Activated CD8-positive, alpha-beta memory T cell treated with anti-CD3 and anti-CD28 coated beads, Interleukin-2, amount 50 U/mL, for 1 hour (primary cell): ENCODE results near the gene ABAT.
"Not testable (repeated sequence)": the region's sequence is repeated elsewhere in the genome, so short reads cannot be mapped to it uniquely, and the experiment has no call there.

ENCODE experiments used
- DNase-seq: peaks from one replicate; pipeline ENCODE4 v3.0.0-alpha.2; 2020; ENCODE audit errors: extremely low read depth

Gene ABAT

DNA sequence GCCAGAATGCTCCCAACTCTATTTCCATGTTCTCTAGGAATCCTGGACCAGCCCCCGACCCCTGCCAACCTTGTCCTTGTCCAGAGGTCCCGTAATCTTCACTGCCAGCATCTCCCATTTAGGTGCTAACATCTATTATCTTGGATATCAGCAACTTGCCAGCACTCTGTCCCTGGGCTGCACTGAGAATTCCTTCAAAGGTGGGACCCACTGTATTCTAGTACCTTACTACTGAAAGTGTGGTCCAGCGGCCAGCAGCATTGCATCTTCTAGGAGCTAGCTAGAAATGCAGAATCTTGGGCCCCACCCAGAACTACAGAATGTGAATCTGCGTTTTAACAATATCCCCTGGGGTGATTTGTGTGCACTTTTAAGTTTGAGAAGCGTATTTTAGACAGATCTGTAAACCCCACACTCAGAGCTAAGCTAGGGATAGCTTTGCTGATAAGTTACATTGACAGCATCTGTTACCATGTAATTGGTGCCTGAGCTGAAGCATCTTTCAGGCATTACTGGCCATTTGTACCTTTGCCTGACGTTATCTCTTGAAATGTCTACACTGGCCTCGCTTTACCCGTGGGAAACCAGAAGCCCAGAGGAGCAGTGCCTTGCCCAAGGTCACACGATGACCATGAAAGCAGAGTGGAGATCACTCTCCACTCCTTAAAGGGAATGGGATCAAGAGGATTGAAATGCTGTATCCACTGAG, 8.3 kb downstream of the ABAT start:
- DNase-seq = no peak

DNA sequence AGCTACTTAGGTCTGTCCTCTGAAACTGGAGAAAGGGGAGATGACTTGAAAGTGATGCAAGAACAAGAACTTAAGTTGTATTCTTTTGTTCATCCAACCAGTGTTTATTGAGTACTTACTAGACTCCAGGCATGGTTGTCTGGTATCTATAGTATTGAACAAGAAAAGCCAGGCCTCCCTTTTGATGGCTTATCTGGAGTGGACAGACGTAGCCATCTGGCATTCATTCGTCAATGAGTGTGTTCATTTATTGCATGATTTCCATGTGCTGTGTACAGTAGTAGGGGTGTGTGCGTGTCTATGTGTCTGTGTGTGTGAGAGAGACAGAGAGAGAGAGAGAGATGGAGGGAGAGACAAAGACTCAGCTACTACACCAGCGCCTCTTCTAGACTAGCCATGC, 9.2 kb downstream of the ABAT start:
- DNase-seq = no peak

DNA sequence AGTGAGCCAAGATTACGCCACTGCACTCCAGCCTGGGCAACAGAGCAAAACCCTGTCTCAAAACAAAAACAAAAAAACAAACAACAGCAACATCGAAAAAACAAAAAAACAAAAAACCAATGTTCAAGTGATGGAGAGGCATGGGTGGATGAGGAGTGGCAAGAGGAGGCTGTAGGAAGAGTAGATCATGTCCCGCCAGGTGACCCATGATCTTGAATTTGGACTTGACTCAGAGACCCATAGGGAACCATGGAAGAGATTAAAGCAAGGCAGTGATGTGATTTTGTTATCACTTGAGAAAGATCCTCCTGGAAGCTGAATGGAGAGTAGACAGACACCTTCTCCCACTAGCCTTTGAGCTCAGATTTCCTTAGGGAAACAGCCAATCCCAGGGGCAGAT, 11.2 kb downstream of the ABAT start:
- no peak for DNase-seq

DNA sequence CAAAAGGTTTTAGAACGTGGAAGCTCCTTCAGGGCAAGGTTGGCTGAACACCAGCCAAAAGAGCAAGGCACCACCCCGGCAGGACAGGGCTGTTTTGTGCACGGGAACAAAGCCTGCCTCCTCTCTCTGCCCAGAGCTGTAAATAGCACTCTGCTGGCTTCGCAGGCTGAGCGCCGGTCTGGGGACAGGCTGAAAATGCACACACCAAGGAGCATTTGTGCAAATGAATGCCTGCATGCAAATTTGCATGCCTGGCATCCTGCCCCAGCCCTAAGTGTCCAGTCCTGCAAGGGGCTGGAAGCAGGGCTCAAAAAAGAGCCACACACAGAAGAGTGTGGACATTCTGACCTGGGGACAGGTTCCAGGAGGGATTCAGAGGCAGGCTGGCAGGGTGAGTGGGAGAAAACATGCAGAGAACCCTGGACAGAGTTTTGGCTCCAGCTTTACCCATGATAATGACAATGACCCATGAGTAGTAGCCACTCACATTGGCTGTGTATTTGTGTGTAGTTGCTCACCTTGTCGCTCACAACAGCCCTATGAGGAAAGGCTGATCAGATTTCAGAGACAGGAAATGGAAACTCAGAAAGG, 11.7 kb downstream of the ABAT start:
- no peak for DNase-seq

DNA sequence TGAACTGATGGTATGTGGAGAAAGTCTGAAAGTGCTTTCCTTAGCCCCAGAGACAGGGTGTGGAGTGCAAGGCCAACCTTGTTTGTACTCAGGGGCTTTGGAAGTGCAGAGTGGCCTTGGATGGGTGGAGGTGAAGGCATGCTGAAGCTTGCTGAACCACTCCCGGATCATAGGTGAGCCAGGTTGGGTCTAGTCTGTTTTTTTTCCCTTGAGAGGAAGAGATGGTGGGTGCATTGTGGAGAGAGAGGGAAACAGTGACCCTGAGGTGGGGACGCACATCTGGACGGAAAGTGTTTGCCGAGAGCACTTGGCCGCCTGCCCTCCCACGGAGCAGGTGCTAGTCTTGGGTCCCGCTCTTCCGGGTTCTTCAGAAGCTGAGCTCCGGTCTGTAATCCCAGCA, 12.5 kb downstream of the ABAT start:
- DNase-seq = no peak

DNA sequence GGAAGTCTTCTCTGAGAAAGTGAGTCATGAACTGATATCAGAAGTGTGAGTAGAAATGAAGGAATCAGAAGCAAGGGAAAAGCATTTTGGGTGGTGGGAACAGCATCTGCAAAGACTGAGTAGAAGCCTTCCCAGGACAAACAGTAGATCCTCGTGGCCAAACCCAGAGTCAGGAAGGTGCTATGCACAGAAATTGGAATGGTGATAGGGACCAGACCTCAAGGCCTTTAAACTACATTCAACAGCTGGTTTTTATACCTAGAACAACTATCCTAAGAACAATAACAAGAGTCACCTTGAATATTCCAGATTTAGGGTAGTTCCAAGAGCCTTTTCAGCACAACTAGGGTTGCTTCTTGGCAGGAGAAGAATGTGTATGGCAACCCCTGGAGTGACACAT, 15.3 kb downstream of the ABAT start:
- no peak for DNase-seq

DNA sequence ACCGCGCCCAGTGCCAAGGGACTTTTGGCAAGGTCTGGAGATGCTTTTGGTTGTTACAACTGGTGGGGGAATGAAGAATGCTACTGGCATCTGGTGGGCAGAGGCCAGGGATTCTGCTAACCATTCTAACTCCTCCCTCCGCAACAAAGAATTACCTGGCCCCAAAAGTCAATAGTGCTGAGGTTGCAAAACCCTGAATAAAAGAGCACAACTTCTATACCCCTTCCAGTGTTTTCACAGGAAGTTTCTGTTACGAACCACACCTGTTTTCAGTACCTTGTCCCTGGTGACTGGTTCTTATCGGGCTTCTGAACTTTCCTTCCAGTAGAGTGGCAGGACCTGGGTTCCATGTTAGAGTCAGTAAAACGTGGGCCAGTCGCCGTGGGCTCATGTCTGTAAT, 17.3 kb downstream of the ABAT start:
- no peak for DNase-seq

DNA sequence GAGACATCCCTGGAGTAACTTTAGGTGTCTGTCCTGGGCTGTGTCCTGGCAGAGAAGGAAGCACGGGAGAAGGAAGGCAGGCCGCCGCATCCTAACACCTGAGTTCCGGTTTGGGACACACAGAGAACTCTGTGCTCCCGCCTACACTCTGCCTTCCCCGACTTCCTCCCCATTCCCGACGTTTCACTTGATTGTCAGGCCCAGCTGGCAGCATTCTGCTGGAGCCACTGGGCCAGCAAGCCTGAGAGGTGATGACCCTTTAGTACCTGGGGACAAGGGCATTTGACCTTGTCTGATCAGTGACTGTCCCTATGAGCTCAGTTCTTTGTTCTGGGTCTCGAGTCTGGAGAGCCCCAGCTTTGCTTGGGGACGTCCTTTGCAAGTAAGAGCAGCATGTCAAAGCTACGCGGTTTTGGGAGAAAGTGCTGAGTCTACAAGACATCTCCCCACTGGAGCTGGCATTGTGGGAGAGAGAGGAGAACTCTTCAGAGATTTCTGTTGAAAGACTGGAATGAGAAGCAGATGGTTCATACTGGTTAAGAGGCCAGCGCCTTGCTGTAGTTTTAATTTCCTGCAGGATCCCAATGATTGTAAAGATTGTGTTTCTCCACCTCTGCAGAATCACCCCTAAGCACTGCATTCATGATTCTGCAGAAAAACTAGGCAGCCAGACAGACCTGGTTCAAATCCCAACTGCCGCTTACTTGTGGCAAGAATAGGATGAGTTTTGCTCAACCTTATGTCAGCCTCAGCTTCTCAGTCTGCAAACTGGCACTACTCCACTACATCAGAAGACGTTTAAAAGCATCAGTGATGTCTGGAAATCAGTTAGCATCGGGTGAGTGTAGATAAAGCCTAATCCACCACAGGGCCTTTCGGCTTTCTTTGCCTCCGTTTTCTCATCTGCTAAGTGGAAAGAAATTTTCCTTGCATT, 20.6 kb downstream of the ABAT start:
- no peak for DNase-seq

DNA sequence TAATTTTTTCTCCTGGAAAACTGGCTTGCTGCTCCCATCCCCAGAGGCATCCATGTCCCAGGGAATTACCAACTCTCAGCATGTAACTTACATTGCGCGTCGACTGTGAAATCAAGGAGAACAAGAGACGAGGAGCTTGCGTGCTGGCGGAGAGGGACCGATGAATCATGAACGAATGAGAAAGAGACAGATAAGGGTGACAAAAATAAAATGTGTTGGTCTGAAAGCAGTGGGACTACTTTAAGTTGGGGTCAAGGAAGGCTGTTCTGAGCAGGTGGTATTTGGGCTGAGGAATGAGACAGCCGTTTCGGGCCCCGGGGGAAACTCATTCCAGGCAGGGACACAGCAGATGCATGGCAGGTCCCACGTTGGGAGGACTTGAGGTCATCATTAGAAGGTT, 22.5 kb downstream of the ABAT start:
- DNase-seq = no peak

DNA sequence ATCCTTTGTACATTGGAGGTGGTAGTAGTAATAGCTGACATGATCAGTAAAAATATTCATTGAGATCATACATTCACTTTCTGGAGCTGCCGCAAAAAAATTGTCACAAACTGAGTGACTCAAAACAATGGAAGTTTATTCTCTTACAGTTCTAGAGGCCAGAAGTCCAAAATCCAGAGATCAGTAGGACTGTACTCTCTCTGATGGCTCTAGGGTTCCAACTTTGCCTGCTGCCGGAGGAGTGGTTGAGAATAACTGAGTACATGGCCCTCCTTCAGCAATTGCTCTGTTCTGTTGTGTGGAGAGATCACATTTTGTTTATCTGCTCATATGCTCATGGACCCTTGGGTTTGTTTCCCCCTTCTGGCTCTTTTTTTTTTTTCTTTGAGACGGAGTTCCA, 23.5 kb downstream of the ABAT start:
- DNase-seq = no peak

DNA sequence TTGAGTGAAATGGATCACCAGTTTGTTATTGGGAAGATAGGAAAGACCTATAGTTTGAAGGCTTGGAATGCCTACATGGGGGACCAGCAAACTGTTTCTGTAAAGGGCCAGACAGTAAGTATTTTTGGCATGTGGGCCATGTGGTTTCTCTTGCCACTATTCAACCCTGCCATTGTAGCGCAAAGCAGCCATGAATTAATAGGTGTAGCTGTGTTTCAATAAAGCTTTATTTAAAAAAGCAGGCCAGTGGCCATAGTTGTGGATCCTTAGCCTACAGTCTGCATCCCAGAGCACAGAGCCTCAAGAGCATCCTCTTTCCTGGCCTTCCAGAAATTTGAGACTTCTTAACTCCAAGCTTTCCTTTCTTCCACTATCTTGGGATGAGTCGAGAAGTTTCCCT, 29.3 kb downstream of the ABAT start:
- DNase-seq = no peak

DNA sequence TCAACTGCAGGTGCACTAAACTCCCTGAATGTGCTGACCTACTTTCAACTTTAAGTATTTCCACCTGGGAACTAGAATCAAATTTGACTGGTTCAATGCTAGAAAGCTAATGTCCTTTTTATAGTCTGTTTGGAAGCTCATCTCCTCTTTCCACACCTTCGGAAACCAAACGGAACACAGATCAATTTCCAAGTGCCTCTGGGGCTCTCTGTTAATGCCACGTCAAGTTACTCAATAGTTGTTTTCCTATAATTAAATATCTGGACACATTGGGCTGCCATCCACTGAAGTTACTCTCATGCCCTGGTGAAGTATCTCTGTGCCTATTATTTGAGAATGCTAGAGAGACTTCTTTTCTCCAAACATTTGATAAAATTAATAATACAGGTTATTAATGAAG, 29.7 kb downstream of the ABAT start:
- no peak for DNase-seq

DNA sequence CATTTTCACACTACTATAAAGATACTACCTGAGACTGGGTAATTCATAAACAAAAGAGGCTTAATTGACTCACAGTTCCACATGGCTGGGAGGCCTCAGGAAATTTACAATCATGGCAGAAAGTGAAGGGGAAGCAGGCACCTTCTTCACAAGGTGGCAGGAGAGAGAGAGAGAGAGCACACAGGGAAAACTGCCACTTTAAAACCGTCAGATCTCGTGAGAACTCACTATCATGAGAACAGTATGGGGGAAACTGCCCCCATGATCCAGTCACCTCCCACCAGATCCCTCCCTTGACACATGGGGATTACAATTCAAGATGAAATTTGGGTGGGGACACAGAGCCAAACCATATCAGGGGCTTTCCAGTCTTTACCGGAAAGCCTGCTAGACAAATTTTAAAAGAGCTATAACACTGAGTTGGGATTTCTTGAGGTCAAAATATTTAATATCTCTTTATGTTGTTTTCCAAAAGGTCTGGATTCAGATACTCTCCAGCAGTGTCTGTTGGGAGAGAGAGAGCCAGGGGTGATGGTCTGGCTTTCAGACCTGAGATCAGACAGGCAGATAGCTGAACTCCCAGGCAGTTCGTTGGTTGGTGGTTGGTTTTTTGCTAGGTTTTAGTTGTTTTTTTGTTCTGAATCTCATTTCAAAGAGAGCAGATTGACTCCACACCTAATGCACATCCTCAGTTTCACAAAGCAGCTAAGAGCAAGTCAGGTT, 30.8 kb downstream of the ABAT start:
- DNase-seq = not testable (repeated sequence)

DNA sequence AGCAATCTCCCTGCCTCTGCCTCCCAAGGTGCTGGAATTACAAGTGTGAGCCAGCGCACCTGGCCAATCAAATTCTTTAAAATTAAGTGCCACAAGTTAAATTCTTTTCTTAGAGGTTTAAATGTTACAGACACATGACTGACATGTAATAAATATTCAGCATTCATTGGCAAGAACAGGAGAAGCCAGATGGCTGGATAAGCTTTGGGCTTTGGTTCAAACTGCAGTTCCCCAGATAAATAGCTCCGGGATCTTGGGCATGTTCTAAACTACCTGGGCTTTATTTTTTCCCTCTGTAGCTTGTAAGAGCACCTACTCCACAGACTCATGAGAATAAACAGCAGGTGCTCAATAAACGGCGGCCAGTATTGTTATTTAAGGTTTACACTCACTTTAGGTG, 34.1 kb downstream of the ABAT start:
- DNase-seq = no peak

DNA sequence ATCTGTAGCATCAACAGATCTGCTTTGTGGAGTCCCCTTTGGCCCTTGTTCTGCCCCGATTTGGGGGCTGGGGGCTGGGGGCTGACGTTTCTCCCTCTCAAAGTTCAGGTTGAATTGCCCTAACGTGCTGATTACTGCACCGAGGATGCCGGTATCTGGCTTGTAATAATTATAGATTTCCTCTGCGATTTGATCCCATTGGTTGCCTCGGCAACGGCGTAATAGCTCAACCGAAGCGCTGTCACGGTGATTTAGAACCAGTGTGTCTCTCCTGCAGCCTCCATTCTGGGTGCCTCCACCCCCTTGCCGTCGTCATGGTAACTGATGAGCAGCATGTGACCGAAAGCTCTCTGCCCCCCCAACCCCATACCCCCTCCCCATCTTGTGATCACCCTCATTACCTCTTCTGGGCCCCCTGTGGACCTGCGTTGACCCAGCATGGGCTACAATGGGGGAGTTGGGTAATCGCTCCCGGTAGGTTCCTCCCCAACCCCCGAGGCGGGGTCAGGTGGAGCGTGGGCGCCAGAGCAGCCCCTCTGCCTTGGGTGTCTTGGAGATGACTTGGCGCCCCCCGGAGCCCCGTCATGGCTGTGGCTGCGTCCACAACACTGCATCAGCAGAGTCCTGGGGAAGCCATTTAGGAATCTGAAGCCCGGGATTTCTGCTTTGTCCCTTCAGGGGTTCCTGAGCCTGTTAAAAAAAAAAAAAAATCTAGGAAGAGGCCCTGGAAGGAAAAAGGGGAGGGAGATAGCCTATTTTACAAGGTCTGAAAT, 38.4 kb downstream of the ABAT start:
- no peak for DNase-seq

DNA sequence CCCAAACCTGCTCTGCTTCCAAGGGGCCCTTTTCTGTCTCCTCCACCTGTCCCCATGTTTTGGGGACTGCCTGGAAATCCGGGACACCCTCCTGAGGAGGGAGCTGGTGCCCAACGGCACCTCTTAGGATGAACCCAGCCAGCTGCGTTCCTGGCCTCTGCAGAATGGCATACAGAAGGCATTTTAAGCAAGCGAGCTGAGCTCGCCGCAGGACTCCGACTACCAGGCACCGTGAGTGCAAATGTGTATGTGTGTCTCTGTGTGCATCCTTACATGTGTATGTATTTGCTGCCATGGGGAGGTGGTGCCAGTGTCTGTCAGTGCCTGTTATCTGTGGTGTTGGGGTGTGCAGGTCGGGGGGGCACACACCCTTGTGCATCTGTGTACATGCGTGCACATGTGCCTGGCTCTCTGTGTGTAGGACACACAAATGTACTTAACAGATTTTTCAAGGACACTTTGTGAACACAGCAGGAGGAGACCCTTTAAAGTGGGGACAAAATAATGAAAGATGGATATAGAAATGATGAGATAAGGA, 39.3 kb downstream of the ABAT start:
- no peak for DNase-seq

DNA sequence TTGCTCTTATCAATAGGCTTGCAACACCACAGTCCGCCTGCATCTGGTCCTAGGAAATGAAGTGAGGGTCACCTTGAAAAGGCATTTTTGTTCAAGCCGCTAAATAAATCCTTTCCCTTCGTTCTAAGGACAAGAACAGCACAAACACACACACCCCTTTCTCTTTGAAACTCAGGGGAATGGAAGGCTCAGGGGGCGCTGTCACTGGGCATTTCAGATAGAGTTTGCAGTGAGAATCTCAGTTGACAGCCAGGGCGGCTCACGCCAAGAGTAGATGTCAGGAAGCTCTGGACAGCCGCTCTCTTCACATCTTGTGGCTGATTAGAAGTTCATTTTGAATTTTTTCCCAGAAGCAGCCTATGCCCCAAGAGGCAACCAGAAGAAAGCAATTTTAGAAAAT, 39.8 kb downstream of the ABAT start:
- DNase-seq = no peak

DNA sequence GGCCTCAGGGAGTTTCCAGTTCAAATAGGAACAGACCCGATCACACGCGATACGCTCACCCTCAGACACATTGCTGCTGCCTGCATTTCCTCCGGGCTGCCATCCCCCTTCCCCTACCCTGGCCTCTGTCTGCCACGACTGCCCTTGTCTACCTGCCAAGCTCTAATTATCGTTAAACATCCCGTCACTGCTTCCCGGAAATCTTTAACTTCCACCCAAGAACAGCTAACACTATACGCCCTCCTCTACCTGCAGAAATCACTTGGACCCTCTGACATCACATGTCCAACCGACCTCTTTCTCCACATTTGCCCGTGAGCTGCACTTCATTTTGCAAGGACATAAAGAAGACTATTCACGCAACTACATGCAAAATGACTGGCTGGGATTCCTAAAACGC, 40.4 kb downstream of the ABAT start:
- DNase-seq = no peak

DNA sequence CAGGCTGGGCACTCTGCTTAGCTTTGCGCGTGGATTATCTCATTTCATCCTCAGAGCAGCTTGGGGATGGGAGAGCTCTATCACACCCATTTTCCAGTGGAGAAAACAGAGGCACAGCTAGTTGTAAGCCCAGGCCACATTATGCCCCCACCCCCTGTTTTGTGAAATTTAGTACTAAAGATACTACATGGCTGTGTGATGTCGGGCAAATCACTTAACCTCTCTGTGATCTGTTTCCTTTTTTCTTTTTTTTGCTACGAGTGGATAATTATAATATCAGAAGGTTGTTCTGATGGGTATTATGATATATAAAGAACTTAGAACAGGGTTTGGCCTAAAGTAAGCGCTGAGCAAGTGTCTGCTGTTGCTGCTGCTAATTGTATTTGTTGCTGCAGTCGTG, 41.6 kb downstream of the ABAT start:
- no peak for DNase-seq

DNA sequence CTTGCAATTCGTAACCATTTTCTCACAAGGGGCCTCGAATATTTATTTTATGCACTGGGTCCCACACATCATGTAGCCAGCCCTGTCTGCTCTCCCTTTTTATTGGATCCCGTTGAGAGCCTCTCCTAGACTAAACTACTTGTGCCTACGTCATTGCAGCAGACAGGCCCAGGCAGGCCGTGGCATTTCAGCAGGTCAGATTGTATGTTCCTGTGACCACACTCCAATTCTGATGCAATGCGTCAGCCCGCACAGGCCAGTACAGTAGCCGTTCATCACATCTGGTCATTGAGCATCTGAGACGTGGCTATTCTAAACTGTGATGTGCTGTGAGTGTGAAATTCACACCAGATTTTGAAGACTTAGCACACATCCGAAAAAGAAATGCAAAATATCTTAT, 42.2 kb downstream of the ABAT start:
- no peak for DNase-seq

DNA sequence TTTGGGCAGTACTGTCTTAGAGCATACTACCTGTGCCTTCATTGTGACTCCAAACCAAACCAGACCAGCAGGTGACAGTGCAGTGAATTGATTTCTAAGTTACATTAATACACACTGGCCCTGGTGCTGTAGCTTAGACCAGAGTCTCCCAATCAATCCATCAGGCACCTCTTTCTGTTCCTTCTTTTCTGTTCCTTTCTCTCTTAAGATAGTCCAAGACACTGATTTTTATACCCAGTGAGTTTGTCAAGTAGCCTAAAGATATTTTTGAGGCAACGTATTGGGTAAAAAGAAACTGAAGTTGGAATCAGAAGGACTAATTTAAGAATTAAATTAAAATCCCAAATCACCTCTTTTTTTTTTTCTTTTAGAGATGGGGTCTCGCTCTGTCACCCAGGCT, 43.1 kb downstream of the ABAT start:
- DNase-seq = no peak
